Globus pallidus (tissue), 1 donor: ENCODE measurements around the gene LRRFIP1.
"Not testable (repeated sequence)": the region's sequence is repeated elsewhere in the genome, so short reads cannot be mapped to it uniquely, and the experiment has no call there.

Source experiments
- DNase-seq: peaks from one replicate; pipeline ENCODE4 v3.0.0-alpha.2; 2015; ENCODE audit warnings: low spot score

Gene LRRFIP1

DNA sequence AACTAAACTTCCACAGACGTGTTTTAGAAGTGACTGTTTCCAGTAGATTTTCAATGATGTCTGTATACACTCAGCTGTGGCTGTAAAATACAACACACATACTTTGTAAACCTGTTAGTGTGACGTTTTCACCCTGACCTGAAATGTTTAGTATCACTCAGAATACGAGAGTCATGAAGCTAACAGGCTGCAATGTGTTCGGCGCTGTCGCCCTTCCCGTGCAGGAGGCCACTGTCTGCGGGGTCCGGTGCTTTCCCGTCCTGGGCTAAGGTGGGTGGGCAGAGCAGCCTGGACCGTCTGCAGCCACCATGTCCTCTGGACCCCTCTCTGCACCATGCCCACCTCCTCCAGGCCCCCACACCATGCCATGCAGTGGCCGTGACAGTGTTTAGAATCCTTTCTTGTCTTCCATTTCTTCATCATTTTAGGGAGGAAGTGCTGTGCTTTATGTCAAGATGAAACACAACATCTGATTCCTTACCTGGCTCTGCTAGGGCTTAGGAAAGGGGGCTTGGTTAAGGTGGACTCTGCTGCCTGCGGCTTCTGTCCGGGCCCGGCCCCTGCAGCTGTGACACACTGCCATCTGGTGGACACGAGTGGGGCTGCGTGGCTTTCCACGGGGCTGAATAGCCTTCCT, 117.3 kb downstream of the LRRFIP1 start:
- peak; percentile 53 for DNase-seq

DNA sequence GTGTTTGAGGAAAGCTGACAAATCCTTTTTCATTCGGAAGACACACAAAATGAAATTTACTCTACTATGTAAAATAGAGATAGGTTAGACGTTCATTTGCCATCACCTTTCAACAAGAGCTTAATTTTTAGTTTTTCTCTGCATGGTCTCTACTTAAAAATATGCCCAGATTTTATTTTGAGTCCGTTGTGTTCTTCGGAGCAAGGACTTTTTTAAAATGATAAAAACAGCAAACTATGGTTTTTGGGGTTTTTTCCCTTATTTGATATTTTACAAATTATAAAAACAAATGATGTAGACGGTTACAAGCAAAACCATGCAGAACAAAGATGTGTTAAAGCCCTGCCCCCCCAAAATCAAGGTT, 117.8 kb downstream of the LRRFIP1 start:
- no peak for DNase-seq

DNA sequence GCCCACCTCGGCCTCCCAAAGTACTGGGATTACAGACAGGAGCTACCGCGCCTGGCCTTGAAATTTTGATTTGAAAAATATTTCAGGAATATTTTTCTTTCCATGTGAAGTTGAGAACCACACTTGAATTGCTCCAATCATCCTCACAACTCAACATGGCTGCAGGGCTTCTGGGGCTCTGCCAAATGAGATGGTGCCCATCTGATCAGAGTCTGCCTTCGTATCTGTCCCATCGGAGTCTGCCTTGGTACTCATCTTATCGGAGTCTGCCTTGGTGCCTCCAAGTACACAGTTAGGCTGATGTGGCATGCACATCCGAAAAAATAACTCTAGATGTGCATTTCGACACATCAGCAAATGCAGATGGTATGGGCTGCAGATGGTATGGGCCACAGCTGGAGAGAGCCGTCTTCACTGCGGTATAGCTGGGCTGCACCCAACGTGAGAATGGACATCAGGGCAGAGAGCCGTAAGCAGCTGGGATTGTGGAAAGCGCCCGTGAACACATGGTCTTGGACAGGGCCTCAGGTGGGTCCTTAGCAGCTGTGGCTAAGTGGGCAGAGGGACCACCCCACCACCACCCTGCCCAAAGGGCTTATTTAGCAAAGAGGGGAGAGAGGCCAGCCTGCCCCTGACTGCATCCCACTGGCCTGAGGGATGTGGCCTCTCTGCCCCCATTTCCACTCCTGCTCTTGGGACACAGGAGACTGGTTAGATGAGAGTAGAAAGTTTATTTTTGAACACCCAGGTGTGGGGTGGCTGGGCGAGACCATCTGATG, 119.1 kb downstream of the LRRFIP1 start:
- DNase-seq = no peak

DNA sequence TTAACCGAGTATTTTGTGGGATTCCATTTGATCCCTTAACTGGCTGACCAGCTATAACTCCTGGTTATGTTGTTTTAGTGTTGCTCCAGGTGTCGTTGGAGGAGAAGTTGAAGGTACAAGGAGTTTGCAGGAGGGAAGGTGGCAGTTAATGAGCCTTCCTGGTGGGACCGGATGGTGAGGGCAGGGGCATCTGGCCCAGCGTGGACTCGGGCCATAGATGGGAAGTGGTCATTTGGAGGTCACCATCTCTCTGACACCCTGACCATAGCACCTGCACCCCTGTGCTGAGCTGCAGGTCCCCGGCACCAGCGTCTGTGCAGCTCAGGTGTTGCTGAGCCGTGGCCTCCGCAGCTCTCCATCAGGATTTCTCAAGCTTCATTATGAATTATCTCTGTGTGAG, 119.8 kb downstream of the LRRFIP1 start:
- no peak for DNase-seq

DNA sequence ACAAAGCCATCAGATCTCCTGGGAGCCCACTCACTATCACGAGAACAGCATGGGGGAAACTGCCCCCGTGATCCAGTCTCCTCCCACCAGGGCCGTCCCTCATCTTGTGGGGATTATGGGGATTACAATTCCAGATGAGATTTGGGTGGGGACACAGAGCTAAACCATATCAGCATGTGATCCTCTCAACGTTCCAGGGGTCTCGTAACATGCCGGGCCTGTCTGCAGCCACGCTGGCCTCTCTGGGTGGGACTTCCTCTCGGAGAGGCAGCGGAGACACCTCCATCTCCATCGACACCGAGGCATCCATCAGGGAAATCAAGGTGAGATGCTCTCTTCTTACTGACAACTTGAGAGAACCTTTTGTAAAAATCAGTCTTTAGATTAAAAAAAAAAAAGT, 121.6 kb downstream of the LRRFIP1 start:
- DNase-seq = no peak

DNA sequence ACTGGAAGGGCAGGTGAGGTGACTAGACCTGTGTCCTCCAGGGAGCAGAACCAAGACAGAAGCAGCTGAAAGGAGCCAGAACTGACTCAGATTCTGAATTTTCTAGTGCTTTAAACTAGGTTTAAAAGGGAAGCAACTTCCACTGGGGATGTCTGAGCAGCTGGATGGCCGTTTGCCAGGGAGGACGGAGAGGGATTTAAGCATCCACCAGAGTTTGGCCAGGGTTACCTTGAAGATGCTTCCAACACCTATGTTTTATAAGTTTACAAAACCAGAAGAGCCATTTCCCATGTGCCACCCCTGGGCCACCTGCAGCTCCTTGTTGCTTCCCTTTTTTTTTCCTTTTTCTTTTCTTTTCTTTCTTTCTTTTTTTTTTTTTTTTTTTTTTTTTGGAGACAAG, 122.6 kb downstream of the LRRFIP1 start:
- DNase-seq = no peak

DNA sequence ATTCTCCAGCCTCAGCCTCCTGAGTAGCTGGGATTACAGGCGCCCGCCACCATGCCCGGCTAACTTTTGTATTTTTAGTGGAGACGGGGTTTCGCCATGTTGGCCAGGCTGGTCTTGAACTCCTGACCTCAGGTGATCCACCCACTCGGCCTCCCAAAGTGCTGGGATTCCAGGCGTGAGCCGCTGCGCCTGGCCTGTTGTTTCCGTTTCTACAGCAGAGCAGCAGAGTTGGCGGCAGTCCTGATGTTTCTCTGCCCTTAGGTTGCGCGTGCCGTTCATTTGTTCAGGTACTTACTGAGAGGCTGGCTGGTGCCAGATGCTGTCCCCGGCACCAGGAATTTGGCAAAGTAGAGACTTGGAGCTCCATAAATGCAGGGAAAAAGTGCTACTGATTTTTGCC, 123.1 kb downstream of the LRRFIP1 start:
- DNase-seq = not testable (repeated sequence)

DNA sequence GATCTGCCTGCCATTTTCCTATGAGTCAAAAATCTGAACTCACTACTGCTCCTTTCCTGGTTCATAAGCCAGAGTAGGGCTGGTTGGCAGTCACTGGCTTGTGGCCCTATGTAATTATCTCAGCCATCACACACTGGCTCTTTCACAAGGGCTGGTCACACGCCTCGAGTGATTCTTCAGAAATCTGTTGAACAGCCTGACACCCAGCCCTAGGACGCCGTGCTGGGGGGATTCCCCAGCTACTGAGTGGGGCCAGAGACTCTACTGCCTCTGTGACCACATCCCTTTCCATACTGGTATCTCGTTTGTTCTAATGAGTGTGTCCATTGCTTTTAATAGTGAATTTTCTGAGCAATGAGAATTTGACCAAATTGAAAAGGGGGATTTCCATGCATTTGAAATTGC, 125.4 kb downstream of the LRRFIP1 start:
- DNase-seq = peak; percentile 20

DNA sequence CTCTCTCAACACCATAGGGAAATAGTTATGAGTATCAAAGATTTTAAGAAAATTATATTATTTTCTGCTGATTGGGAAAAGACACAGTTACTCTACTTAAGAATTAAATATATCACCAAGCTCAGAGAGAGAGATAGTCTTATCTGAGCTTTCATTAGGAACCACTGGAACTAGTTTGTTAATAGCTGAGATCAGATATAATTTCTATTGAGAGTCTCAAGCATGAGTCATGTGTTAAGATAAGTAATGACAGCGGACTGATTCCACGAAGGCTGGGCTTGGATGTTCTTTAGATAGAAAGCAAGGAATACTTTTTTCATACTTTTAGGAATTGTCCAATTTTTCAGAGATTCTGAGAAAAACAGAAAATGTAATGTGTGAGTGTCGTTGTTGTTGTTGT, 126.8 kb downstream of the LRRFIP1 start:
- DNase-seq = no peak

DNA sequence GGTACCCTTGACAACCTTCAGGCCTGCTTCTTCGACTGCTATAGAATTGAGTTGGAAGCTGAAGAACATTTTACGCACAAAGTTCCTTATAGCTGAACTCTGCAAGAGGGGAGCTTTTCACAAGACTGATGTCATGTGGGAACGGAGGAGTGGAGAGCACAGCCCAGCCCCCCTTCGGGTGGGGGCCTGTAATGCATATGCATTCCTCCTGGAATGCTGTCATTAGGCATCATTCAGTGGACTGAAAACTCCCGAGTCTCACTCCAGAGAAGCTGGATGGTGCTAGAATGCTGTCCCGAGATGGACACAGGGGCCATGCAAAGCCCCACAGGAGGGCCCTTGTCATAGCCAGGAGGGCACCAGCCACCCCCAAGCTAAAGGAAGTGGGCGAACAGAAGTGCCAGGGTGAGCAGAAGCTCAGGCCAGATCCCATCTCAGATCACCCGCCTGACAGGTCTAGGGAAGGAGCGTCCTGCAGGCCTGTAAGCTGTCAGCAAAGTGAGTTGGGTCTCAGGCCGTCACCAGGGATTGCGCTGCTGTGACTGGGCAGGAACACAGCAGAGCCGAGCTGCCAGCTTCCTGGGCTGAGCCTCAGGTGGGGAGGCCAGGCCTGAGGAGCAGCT, 127.3 kb downstream of the LRRFIP1 start:
- DNase-seq = no peak

DNA sequence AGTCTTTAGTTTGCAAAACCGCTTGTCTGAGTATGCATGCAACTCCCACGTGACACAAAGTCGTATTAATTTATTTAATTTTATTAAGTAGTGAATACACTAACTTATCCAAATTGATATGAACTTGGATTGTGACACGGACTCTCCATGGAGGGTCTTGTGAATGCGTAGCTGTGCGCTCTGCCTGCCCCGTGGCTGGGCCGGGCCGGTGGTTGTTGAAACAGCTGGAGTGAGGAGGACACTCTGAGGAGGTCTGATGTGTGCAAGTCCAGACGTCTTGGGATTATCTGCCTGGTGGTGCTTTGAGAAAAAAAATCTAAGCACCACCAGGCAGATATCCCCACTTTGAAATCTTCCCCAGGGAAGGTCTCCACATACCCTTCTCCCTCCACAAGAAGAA, 130.2 kb downstream of the LRRFIP1 start:
- DNase-seq = no peak

DNA sequence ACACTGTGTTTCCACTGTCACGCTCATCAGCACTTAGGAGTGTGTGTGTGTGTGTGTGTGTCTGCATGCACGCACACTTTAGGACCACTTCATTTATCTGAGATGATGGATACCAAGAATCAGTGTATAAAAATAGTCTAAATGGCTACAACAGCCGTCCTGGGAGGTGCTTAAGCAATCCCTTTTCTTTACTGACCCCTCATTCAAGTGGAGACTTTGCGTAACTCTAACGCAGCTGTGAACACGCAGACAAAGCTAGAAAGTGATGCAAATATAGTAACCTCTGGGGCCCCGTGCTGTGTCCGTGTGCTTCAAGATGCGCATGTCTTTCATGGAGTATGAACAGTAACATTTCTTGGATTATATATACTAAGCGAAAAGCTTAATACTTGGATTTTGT, 130.8 kb downstream of the LRRFIP1 start:
- DNase-seq = no peak

DNA sequence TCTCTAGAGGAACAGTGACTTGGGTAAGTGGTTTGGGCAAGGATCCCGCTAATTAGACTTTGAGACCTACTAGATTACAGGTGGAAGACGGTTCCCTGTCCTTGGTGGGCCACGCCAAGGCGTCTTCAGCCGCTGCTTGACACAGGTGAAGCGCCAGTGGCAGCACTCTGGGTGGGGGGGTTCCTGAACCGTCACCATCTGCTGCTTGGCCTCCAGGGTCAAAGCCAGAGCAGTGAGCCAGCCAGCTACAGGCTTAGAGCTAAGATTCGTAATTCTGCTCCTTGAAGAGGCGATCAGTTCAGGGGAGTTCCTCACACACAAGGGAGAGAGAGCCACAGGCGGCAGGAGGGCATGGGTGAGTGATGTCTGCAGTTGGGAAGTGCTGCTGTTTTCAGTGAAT, 131.8 kb downstream of the LRRFIP1 start:
- no peak for DNase-seq

DNA sequence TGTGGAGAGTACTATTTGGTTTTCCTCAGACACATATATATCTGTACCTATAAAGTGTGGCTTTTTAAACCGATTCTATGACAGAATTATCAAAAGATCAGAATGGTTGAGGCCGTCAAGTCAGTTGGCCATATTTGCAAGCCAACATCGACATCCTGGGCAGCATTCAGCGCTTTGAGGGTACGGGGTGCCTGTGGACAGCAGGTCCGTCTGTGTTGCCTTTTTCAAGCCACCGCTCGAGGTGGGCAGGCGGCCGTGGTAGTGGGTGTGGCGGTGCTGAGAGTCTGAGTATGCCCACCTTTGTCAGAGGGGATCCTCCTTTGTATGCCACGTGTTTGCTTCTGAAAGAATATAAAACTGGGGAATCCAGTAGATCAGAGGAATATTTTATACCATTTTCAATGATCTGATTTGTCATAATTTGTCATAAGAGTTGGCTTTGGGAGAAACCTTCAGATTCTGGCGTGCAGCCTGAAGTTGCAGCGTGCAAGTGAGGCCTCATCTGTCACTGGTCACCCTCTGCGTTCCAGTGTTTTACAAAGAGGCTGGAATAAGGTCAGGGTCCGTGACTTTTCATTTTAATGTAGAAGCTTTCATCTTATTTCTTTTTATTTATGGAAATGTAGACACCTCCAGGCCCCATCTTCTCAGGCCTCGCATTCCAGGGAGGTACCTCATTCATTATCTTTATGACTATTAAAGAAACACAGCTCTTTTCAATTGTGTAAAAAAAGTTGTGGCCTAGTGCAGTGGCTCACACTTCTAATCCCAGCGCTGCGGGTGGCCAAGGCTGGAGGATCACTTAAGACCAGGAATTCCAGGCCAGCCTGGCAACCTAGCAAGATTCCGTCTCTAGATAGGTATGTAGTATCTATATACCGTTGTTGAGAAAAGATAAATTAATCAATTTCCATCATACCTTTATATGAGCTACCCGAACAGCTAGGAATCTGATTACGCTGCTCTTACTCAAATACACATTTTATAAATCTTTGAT, 133.4 kb downstream of the LRRFIP1 start:
- no peak for DNase-seq

DNA sequence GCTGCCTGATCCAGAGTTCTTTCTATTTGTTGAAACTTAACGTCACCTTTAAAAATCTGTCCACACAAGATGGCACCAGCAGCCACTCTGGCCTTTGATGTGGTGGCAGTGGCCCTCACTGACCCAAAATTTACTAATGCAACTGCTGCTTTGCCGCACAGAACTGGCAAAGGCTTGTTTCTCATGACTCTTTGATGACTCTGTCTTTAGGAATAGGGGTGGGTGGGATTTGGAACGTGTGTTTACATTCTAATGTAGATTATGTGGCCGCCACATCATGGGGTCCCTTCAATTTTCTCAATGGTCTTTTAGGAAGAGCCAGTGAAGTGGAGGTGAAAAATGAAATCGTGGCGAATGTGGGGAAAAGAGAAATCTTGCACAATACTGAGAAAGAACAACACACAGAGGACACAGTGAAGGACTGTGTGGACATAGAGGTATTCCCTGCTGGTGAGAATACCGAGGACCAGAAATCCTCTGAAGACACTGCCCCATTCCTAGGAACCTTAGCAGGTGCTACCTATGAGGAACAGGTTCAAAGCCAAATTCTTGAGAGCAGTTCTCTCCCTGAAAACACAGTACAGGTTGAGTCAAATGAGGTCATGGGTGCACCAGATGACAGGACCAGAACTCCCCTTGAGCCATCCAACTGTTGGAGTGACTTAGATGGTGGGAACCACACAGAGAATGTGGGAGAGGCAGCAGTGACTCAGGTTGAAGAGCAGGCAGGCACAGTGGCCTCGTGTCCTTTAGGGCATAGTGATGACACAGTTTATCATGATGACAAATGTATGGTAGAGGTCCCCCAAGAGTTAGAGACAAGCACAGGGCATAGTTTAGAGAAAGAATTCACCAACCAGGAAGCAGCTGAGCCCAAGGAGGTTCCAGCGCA, 135.2 kb downstream of the LRRFIP1 start:
- not testable (repeated sequence) for DNase-seq

DNA sequence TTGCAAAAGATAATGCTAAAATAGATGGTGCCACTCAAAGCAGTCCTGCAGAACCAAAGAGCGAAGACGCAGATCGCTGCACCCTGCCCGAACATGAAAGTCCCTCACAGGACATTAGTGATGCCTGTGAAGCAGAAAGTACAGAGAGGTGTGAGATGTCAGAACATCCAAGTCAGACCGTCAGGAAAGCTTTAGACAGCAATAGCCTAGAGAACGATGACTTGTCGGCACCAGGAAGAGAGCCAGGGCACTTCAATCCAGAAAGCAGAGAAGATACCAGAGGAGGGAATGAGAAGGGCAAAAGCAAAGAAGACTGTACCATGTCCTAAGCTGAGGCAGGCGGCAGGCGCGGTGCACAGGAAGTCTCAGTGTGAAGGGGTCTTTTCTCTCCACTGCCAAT, 136.4 kb downstream of the LRRFIP1 start:
- no peak for DNase-seq

DNA sequence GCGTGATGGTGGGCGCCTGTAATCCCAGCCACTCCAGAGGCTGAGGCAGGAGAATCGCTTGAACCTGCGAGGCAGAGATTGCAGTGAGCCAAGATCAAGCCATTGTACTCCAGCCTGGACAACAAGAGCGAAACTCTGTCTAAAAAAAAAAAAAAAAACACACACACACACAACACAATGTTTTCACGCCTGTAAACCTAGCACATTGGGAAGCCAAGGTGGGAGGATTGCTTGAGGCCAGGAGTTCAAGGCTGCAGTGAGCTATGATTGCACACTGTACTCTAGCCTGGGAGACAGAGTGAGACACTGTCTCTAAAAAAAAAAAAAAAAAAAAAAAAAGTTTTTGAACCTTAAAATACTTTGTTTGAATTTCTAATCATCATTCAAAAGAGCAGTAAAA, 137.7 kb downstream of the LRRFIP1 start:
- not testable (repeated sequence) for DNase-seq

DNA sequence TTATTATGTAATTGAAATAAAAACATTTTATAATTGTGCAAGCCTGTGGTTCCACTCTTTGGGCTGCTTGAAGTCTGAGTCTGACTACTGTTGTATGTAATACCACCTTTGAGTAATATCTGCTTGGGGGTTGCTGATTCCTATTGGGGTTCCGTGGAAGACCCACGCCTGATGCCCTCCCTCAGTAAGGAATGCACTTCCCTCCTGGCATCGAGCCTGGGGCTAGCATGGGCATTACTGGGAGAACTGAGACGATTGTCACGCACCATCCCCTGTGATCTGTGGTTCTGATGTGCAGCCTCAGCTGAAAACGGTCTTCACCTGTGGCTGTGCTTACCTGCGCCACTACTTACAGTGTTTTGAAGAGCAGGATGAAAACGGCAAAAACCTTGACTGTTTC, 138.5 kb downstream of the LRRFIP1 start:
- no peak for DNase-seq

DNA sequence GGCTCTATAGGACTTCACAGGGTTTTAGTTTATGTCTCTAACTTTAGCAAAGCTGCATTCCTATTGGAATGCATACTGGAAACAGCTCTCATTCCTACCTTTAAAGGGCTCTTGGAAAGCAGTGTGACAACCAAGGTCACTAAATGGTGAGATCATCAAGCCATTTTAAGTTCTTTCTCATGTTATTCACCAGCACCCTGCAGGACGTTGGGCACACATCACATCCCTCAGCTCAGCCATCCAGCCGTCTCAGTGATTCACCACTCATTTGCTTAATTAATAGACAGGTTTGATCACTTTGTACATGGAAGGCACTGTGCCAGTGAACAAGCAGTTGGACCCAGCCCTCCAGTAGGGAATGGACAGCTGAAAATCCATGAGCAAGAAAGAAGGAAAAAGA, 139.0 kb downstream of the LRRFIP1 start:
- DNase-seq = no peak

DNA sequence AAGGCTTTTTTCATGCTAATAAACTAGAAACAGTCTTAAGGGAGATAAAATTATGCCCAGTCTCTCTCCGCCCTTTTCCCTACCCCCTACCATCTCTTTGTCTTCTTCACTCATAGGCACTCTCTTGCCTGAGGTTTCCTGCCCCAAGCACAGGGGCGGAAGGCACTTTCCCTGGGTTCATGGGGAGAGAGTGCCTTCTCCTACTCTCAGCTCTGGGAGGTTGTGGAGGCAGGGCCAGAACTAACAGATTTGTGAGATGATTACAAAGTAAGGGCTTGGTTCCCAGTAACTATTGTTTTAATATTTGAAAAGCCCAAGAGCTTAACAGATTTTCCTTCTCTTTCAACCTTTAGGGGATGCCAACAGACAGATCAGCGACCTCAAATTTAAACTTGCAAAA, 145.1 kb downstream of the LRRFIP1 start:
- no peak for DNase-seq

DNA sequence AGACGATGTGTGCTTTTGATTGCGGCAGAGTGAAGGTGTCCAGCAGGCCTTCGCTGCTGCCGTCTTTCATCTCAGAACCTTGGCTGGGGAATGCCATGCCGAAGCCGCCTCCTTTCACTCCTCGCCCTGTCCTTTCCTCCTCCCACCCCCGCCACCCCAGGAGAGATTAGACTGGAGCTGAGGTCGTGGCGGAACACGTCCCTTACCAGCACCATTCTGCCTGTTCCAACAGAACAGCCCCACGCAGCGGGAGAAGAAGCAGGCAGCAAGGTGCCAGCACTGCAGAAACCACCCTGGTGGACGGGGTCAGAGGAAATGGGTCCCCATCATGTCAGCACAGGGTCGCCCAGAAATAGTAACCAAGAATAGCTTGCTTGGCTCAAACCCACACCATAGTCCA, 146.4 kb downstream of the LRRFIP1 start:
- no peak for DNase-seq
